MM.1S (cell line): Measurements from ENCODE around the gene TTLL1.
"Not testable (repeated sequence)": the region's sequence is repeated elsewhere in the genome, so short reads cannot be mapped to it uniquely, and the experiment has no call there.

Source experiments
- DNase-seq: peaks from one replicate; pipeline ENCODE4 v3.0.0-alpha.2; 2015
- H2AFZ ChIP-seq: fragments of 300-600 bp; sonication (generic); 2 replicates; pipeline ENCODE4 v1.6.0; 2016; ENCODE audit warnings: antibody characterized with exemption, low read length
- H3F3A ChIP-seq: fragments of 300-600 bp; sonication (generic); 2 replicates; pipeline ENCODE4 v1.6.1; 2016; ENCODE audit warnings: mild to moderate bottlenecking, antibody characterized with exemption, low read length, moderate library complexity, mixed read lengths; ENCODE audit not compliant: insufficient read depth
- H3K27ac ChIP-seq: fragments of 300-600 bp; sonication (generic); 2 replicates; pipeline ENCODE4 v1.5.1; 2016; ENCODE audit warnings: mild to moderate bottlenecking, low read length
- H3K27me3 ChIP-seq: fragments of 300-600 bp; sonication (generic); replicated peaks from 2 replicates; pipeline ENCODE4 v1.6.0; 2016; ENCODE audit warnings: low read length; ENCODE audit not compliant: insufficient read depth
- H3K36me3 ChIP-seq: fragments of 300-600 bp; sonication (generic); replicated peaks from 2 replicates; pipeline ENCODE4 v1.6.1; 2016; ENCODE audit warnings: mild to moderate bottlenecking, low read length, mixed read lengths; ENCODE audit not compliant: insufficient read depth
- H3K4me1 ChIP-seq: fragments of 300-600 bp; sonication (generic); 2 replicates; pipeline ENCODE4 v1.6.1; 2016; ENCODE audit warnings: low read length, mixed read lengths
- H3K4me2 ChIP-seq: fragments of 300-600 bp; sonication (generic); 2 replicates; pipeline ENCODE4 v1.6.0; 2016; ENCODE audit warnings: low read depth, low read length
- H3K4me3 ChIP-seq: fragments of 300-600 bp; sonication (generic); 2 replicates; pipeline ENCODE4 v1.5.1; 2016; ENCODE audit warnings: low read length, mixed read lengths
- H3K79me2 ChIP-seq: fragments of 300-600 bp; sonication (generic); 2 replicates; pipeline ENCODE4 v1.6.1; 2016; ENCODE audit warnings: mixed run types, low read length, mixed read lengths
- H3K9ac ChIP-seq: fragments of 300-600 bp; sonication (generic); 2 replicates; pipeline ENCODE4 v1.6.1; 2016; ENCODE audit warnings: low read length, mixed read lengths
- H3K9me2 ChIP-seq: fragments of 300-600 bp; sonication (generic); replicated peaks from 2 replicates; pipeline ENCODE4 v1.6.1; 2016; ENCODE audit warnings: mild to moderate bottlenecking, low read length, mixed read lengths; ENCODE audit not compliant: insufficient read depth
- H3K9me3 ChIP-seq: fragments of 300-600 bp; sonication (generic); replicated peaks from 2 replicates; pipeline ENCODE4 v1.6.1; 2016; ENCODE audit warnings: mild to moderate bottlenecking, low read length, mixed read lengths; ENCODE audit not compliant: insufficient read depth
- H4K20me1 ChIP-seq: fragments of 300-600 bp; sonication (generic); 2 replicates; pipeline ENCODE4 v1.6.1; 2016; ENCODE audit warnings: mild to moderate bottlenecking, low read length, moderate library complexity, mixed read lengths; ENCODE audit not compliant: insufficient read depth
- CTCF ChIP-seq: fragments of 300-600 bp; sonication (generic); IDR thresholded peaks from 2 replicates; pipeline ENCODE4 v1.5.1; 2016; ENCODE audit warnings: antibody characterized with exemption, low read length, mixed read lengths
- EZH2 ChIP-seq: fragments of 300-600 bp; sonication (generic); optimal IDR thresholded peaks from 2 replicates; pipeline ENCODE3; 2017; ENCODE audit warnings: low read depth, mild to moderate bottlenecking, antibody characterized with exemption, low read length, mixed read lengths
- EZH2phosphoT487 ChIP-seq: fragments of 300-600 bp; sonication (generic); IDR thresholded peaks from 2 replicates; pipeline ENCODE4 v1.6.1; 2018; ENCODE audit warnings: antibody characterized with exemption, low read length

Gene TTLL1

GRCh38 chr22:42996646-42997365 lies 92.4 kb downstream of the TTLL1 start:
- Histone ChIP-seq H3K27ac (no peak overlapping the region), H3K4me2 (no peak overlapping the region), H3F3A (no peaks in the 10 kb centered on the region), H3K9me2 (no peaks in the 10 kb centered on the region), H3K4me1 (0 out of 2 replicates have a peak, but pooled peaks cover 6% of the 10 kb centered on the region), H4K20me1 (no peaks in the 10 kb centered on the region; the same call in none of the 2 replicates), H3K9me3 (no peaks in the 10 kb centered on the region), H3K4me3 (no peak overlapping the region), H3K79me2 (peaks cover 31% of the 10 kb centered on the region), H3K9ac (no peak overlapping the region), H3K36me3 (no peaks in the 10 kb centered on the region), H2AFZ (no peak overlapping the region), H3K27me3 (no peaks in the 10 kb centered on the region)
- no peak for TF ChIP-seq CTCF
- no peak for TF ChIP-seq EZH2
- TF ChIP-seq EZH2phosphoT487: no peak
- DNase-seq: no peak

- H4K20me1 ChIP-seq, H3K27me3 ChIP-seq, H3K4me1 ChIP-seq, H2AFZ ChIP-seq, H3K9me2 ChIP-seq, H3K36me3 ChIP-seq, H3K4me3 ChIP-seq, H3K9me3 ChIP-seq, H3K9ac ChIP-seq, DNase-seq, H3F3A ChIP-seq, H3K4me2 ChIP-seq, H3K27ac ChIP-seq: not testable (repeated sequence)
- H3K79me2 ChIP-seq: peaks cover 20% of the 10 kb centered on the region
Observed at GRCh38 chr22:42995654-42996053, 93.5 kb downstream of the TTLL1 start.

GRCh38 chr22:42994917-42995562 lies 94.2 kb downstream of the TTLL1 start:
- Histone ChIP-seq H3K9ac (no peak overlapping the region), H3K27ac (no peak overlapping the region), H3F3A (no peaks in the 10 kb centered on the region), H3K4me1 (no peaks in the 10 kb centered on the region), H3K4me3 (no peak overlapping the region), H3K9me3 (no peaks in the 10 kb centered on the region), H2AFZ (no peak overlapping the region), H3K4me2 (no peak overlapping the region), H3K9me2 (no peaks in the 10 kb centered on the region), H3K27me3 (no peaks in the 10 kb centered on the region), H4K20me1 (no peaks in the 10 kb centered on the region), H3K36me3 (no peaks in the 10 kb centered on the region), H3K79me2 (peaks cover 14% of the 10 kb centered on the region)
- no peak for DNase-seq
- TF ChIP-seq CTCF (no peak), EZH2 (no peak), EZH2phosphoT487 (no peak)

- Histone ChIP-seq H3K27ac (no peak overlapping the region), H3K9me2 (no peaks in the 10 kb centered on the region), H2AFZ (no peak overlapping the region), H3F3A (no peaks in the 10 kb centered on the region), H3K79me2 (peaks cover 14% of the 10 kb centered on the region), H3K4me1 (no peaks in the 10 kb centered on the region), H3K36me3 (no peaks in the 10 kb centered on the region), H3K4me3 (no peak overlapping the region), H3K9me3 (no peaks in the 10 kb centered on the region), H3K27me3 (no peaks in the 10 kb centered on the region), H3K9ac (no peak overlapping the region), H4K20me1 (no peaks in the 10 kb centered on the region), H3K4me2 (no peak overlapping the region)
- DNase-seq: no peak
- TF ChIP-seq EZH2: no peak
- no peak for TF ChIP-seq CTCF
- TF ChIP-seq EZH2phosphoT487: no peak
Observed at GRCh38 chr22:42994276-42994916, 94.8 kb downstream of the TTLL1 start.
